GM19324 (cell line): ENCODE data around the gene PSMD6.

Experiments used
- ATAC-seq: cut with Tn5 transposase; IDR thresholded peaks from one replicate; pipeline ENCODE4 v1.9.1; 2021; ENCODE audit warnings: mild to moderate bottlenecking, moderate library complexity; ENCODE audit not compliant: unreplicated experiment, low FRiP score

PSMD6 gene

DNA sequence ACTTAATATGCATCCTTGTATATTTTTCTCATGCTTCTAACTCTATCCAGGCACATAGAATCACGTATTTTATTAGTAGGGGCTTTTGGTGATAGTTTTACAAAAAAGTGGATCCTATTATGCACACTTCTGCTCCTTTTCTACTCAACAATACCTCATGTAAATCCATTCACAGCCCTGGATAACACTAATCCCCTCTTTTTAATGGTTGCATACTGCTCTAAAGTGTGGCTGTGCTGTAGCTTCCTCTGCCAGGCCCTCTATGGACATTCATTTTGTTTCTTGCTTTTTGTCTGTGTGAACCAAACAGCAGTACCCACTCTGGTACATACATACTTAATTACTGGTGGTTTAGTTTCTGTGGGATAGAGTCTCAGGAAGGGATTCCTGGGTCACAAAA is 59.8 kb downstream of the PSMD6 start:
- no peak for ATAC-seq

DNA sequence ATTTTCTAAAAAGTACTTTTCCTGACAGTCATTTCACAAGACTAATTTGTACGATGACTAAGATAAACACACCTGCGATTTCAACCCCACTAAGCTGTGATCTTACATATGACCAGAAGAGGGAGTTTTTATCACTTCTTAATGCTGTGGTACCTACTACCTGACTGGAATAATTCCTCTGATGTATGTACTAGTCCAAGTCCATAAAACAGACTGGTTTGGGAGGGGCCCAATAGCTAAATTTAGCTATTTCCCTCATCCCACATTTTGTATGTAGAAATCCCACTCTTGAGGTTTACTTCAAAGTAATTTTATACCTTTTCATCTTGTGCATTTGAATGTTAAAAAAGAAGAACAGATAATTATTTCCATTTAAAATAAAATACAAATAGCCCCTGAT is 61.4 kb downstream of the PSMD6 start:
- peak; percentile 65 for ATAC-seq
